Measurements from ENCODE around the gene CAPN2. TPM values are rescaled to one million over a fixed set of nuclear protein-coding genes. Genes with fewer than 3 reads are reported as not detected.

CAPN2 gene
- total RNA-seq, 2 donors from 2014 or later, result 88.5 to 156 TPM

DNA sequence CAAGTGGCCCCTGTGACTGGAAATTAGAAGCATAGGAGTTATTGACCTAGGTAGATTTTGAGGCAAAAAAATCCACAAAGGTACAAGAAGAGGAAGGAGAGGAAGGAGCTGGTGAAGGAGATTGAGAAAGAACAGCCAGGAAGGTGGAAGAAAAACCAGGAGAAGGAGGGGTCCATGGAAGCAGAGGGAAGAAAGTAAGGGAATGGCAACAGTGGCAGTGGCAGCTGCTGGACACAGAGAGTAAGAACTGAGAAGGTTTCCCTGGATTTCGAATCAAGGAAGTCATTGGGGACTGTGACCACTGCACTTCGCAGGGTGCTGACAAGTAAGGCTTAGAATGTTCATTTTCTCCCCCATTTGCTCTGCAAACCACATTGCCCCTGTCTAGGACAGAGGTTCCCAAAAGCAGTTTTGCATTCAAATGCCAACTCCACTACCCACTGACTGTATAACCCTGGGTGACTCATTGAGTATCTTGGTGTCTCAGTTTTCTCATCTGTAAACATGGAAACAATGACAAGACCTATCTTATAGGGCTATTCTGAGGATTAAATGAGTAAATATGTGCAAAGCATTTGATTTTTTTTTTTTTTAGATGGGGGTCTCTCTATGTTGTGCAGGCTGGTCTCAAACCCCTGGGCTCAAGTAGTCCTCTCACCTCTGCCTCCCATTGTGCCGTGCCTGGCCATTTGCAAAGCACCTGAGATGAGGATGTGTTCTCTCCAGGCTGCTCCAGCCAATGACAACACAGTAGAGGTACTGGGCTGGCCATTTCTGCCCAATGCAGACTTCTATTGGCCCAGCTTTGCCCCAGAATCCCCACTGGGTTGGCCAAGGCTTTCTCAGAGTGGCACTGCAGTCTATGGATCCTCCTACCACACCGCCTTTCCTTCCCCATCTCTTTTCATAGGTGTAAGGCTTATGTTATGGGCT lies 9.3 kb upstream of the CAPN2 start:
- no peak for TF ChIP-seq POLR2AphosphoS5 (IDR thresholded peaks at IDR 0.05)
- TF ChIP-seq POLR2A (IDR thresholded peaks at IDR 0.05), result no peak
- no peak for TF ChIP-seq CTCF (IDR thresholded peaks at IDR 0.05)
- H3K36me3 ChIP-seq, result no peaks in the 10 kb centered on the region
- no peaks in the 10 kb centered on the region for H3K27me3 ChIP-seq (replicated peaks; ENCODE audit: insufficient read depth)
- no peak for DNase-seq (ENCODE audit: low spot score)
- H3K4me3 ChIP-seq, result no peak overlapping the region
- no peak overlapping the region for H3K27ac ChIP-seq
- no peaks in the 10 kb centered on the region for H3K9me3 ChIP-seq
- 94% methylated on average over 4 of the region's 4 CpGs for WGBS
- intact Hi-C loops (cut with DNase I), result no loop called here
- H3K4me1 ChIP-seq (replicated peaks), result peaks cover 7% of the 10 kb centered on the region

GRCh38 chr1:223703668-223704013 lies 8.7 kb upstream of the CAPN2 start:
- Histone ChIP-seq H3K4me3 (no peak overlapping the region), H3K36me3 (no peaks in the 10 kb centered on the region), H3K9me3 (no peaks in the 10 kb centered on the region), H3K4me1 (replicated peaks) (peaks cover 7% of the 10 kb centered on the region), H3K27me3 (replicated peaks; ENCODE audit: insufficient read depth) (no peaks in the 10 kb centered on the region), H3K27ac (no peak overlapping the region)
- intact Hi-C loops (cut with DNase I), result no loop called here
- 69% methylated on average over 1 of the region's 1 CpG for WGBS
- no peak for DNase-seq (ENCODE audit: low spot score)
- no peak for TF ChIP-seq POLR2AphosphoS5 (IDR thresholded peaks at IDR 0.05)
- TF ChIP-seq CTCF (IDR thresholded peaks at IDR 0.05), result no peak
- no peak for TF ChIP-seq POLR2A (IDR thresholded peaks at IDR 0.05)

DNA sequence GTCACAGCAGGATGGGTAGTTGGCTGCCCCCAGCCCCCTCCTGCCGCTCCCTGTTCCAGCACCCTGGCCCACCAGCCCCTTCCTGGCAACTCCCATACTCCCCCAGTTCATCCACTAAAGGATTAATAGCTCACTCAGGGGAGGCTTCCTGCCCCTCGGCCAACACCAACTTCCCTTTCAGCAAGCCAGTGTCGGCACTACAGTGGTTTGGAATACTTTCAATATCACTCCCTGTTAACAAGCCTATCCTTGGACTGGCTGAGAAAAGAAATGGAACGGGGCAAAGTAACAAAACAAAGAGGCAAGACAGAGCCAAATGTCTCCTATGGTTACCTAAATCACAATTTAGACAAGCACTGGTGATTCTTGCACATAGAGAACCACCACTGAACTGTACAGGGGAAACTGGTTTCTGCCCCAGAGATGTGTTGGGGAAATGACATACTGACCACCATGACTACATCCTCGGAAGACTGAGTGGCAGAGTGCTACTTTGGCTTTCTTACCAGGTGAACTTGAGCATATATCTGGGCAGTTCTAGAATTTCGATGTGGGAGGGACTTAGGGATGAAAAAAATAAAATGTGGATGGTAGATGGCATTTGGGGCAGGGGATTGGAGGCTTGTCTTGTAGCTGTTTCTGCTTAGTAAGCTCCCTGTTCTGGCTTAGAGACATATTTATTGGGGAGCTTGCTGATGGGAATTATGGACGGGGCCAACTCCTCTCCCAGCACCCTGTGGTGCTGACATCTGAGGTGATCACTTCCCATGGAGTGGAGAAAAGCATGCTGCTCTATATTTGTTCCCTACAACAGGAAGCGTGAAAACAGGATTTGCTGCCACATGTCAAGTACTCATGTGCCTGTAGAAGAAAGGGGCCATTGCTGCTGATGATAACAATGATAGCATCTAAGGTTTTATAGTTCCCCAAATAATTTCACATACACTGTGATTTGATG lies 7.1 kb upstream of the CAPN2 start:
- Histone ChIP-seq H3K9me3 (no peaks in the 10 kb centered on the region), H3K36me3 (no peaks in the 10 kb centered on the region), H3K27ac (no peak overlapping the region), H3K27me3 (replicated peaks; ENCODE audit: insufficient read depth) (no peaks in the 10 kb centered on the region), H3K4me1 (replicated peaks) (peaks cover 7% of the 10 kb centered on the region), H3K4me3 (no peak overlapping the region)
- 32% methylated on average over 8 of the region's 8 CpGs for WGBS
- intact Hi-C loops (cut with DNase I), result no loop called here
- no peak for DNase-seq (ENCODE audit: low spot score)
- no peak for TF ChIP-seq CTCF (IDR thresholded peaks at IDR 0.05)
- no peak for TF ChIP-seq POLR2A (IDR thresholded peaks at IDR 0.05)
- no peak for TF ChIP-seq POLR2AphosphoS5 (IDR thresholded peaks at IDR 0.05)

DNA sequence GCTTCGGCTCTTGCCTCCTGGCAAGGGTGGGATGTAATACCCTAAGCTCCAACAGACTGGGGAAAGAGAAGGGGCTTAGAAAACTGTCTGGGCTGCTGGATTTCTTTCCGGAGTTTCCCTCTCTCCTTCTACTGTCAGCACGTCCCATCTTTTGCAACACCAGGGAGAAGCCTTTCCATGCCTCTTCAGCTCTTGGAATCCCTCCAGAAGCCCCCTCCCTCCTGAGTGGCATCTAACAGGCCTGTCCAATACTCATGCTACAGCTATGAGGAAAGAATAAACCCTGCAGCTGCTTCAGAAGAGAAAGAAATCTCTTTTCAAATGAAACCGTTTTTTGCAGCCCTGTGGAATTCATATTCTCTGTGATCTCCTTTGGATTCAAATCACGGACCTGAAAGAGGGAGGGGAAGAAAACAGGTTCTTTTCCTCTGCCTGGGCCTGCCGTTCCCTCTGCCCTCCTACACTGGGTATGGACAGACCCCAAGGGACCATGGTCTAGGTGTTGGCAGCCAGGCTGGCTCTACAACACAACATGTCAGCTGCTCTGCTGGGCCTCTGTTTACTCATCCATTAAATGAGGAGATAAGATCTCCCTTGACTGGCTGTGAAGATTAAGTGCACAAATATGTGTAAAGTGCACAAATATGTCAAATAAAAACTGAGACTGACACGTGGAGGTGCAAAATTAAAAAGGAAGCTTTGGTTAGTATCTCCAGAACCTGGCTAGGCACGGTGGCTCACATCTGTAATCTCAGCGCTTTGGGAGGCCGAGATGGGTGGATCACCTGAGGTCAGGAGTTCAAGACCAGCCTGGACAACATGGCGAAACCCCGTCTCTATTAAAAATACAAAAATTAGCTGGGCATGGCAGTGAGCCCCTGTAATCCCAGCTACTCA lies 6.0 kb upstream of the CAPN2 start:
- DNase-seq (ENCODE audit: low spot score), result no peak
- Histone ChIP-seq H3K36me3 (no peaks in the 10 kb centered on the region), H3K4me1 (replicated peaks) (peaks cover 7% of the 10 kb centered on the region), H3K27me3 (replicated peaks; ENCODE audit: insufficient read depth) (no peaks in the 10 kb centered on the region), H3K9me3 (no peaks in the 10 kb centered on the region), H3K4me3 (no peak overlapping the region), H3K27ac (peak overlapping the region in 1 of 2 donors; percentile 21)
- intact Hi-C loops (cut with DNase I), result no loop called here
- 25% methylated on average over 12 of the region's 12 CpGs for WGBS
- TF ChIP-seq POLR2AphosphoS5 (IDR thresholded peaks at IDR 0.05) (peak; percentile 42), POLR2A (IDR thresholded peaks at IDR 0.05) (no peak)

All from prostate gland (tissue), 2 donors.